A673 (cell line): ENCODE measurements around the gene DSP. TPM values are rescaled to one million over a fixed set of nuclear protein-coding genes. Genes with fewer than 3 reads are reported as not detected.

ENCODE experiments used
- BruUV-seq: library from RNA; stranded (reverse); fragments of 400-500 nt; replicated peaks from 2 replicates; lab custom pipeline; 2021; lab: Mats Ljungman, UMichigan
- CTCF ChIA-PET: fragments of 300-600 bp; sonication (Branson Sonifier 250); formaldehyde crosslinking; loops from one replicate; lab custom pipeline; 2022; ENCODE audit warnings: antibody characterized with exemption; lab: Charles Lee
- POLR2A ChIA-PET: fragments of 300-600 bp; sonication (Branson Sonifier 250); formaldehyde crosslinking; loops from one replicate; lab custom pipeline; 2022; ENCODE audit warnings: antibody characterized with exemption; ENCODE audit not compliant: low non-redundant PET; lab: Charles Lee
- DNase-seq: peaks from one replicate; pipeline ENCODE4 v3.0.0-alpha.2; 2015; ENCODE audit warnings: low spot score
- H3K27ac ChIP-seq: fragments of 200-600 bp; sonication (generic); 2 replicates; pipeline ENCODE4 v1.5.1; 2016; ENCODE audit warnings: mixed run types, low read depth, mild to moderate bottlenecking, mixed read lengths, antibody characterized with exemption, low read length; ENCODE audit not compliant: poor library complexity, severe bottlenecking
- H3K27me3 ChIP-seq: fragments of 200-600 bp; sonication (generic); replicated peaks from 2 replicates; pipeline ENCODE4 v1.6.1; 2017; ENCODE audit warnings: mixed run types, low read depth, mild to moderate bottlenecking, mixed read lengths, antibody characterized with exemption, low read length; ENCODE audit not compliant: insufficient read depth, poor library complexity
- H3K36me3 ChIP-seq: fragments of 200-600 bp; sonication (generic); 2 replicates; pipeline ENCODE4 v1.6.1; 2016; ENCODE audit warnings: mixed run types, mild to moderate bottlenecking, mixed read lengths, antibody characterized with exemption, low read length; ENCODE audit not compliant: insufficient read depth, poor library complexity, severe bottlenecking
- H3K4me1 ChIP-seq: fragments of 200-600 bp; sonication (generic); 2 replicates; pipeline ENCODE4 v1.6.1; 2017; ENCODE audit warnings: mixed run types, mild to moderate bottlenecking, mixed read lengths, antibody characterized with exemption, low read length; ENCODE audit not compliant: insufficient read depth, poor library complexity, severe bottlenecking
- H3K4me3 ChIP-seq: fragments of 200-600 bp; sonication (generic); 2 replicates; pipeline ENCODE4 v1.5.1; 2016; ENCODE audit warnings: low read depth, mixed run types, mild to moderate bottlenecking, mixed read lengths, low read length; ENCODE audit not compliant: poor library complexity, severe bottlenecking
- H3K9me3 ChIP-seq: fragments of 200-600 bp; sonication (generic); 2 replicates; pipeline ENCODE4 v1.6.1; 2016; ENCODE audit warnings: mixed run types, low read depth, mild to moderate bottlenecking, mixed read lengths, antibody characterized with exemption, low read length; ENCODE audit not compliant: poor library complexity, severe bottlenecking
- EZH2 ChIP-seq: fragments of 200-600 bp; sonication (generic); IDR thresholded peaks from 2 replicates; pipeline ENCODE4 v1.6.1; 2017; ENCODE audit warnings: borderline replicate concordance, low read depth, mild to moderate bottlenecking, mixed read lengths, antibody characterized with exemption, low read length; ENCODE audit not compliant: poor library complexity, severe bottlenecking
- intact Hi-C: fragments of 100-400 bp; cut with micrococcal nuclease; formaldehyde crosslinking; loops from one replicate; pipeline ENCODE4 v1.10.0; 2022; ENCODE audit not compliant: unreplicated experiment
- total RNA-seq: library from RNA; stranded (reverse); gene quantifications from 2 replicates; pipeline ENCODE4 v1.2.3, GENCODE V29; 2021
- TF ChIP-seq, protein P1 (sequence below): fragments of 300-800, 200-600 bp; sonication (generic); conservative IDR thresholded peaks from 2 replicates; pipeline ENCODE4 v1.5.1; 2017; ENCODE audit warnings: low read depth, mild to moderate bottlenecking, antibody characterized with exemption, low read length, moderate library complexity, mixed read lengths

DSP gene
- total RNA-seq, 1 experiment from 2014 or later = 0.28 TPM

DNA sequence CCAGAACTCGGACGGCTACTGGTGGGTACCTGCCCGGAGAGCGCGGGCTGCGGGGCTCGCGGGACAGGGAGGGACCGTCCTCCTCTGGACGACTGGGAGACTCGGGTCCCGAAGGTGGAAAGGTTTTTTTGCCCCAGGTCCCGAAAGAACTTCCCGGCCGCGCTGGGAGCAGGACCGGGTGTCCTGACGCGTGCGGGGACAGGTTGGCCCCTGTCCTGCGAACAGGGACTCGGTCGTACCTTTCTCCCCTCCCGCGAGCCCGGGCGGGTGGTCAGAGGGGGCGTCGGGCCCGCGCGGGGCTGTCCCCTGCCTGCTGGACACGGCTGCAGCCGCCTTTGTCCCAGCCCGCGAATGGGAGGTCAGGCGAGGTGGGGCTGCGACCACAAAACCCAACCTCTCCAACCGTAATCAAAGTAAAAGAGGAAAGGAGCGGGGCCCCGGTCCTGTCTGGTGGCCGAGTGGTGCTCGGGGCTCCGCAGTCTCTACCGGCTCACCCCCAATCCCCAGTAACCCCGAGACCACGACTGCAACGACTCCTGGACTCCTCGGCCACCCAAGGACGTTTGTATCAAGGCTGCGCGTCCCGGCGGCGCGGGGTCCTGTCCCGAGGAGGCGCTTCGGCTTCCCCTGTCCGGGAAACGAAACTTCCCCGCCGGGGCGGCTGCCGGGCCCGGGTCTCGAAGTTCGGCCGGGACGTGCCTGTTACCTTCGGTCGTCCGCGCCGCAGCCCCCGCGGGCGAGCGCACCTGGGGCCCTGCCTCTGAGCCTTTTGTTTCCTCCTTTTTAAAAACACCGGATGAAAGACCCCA, 798 bp downstream of the DSP start:
- H3K27me3 ChIP-seq = peaks cover 79% of the 10 kb centered on the region
- H3K36me3 ChIP-seq = no peaks in the 10 kb centered on the region
- no peak for DNase-seq
- ChIA-PET POLR2A (no interaction called here), CTCF (no interaction called here)
- no peaks in the 10 kb centered on the region for H3K9me3 ChIP-seq
- peaks cover 11% of the 10 kb centered on the region for H3K4me1 ChIP-seq
- TF ChIP-seq EZH2 = peak; percentile 61
- TF ChIP-seq, protein P1, sequence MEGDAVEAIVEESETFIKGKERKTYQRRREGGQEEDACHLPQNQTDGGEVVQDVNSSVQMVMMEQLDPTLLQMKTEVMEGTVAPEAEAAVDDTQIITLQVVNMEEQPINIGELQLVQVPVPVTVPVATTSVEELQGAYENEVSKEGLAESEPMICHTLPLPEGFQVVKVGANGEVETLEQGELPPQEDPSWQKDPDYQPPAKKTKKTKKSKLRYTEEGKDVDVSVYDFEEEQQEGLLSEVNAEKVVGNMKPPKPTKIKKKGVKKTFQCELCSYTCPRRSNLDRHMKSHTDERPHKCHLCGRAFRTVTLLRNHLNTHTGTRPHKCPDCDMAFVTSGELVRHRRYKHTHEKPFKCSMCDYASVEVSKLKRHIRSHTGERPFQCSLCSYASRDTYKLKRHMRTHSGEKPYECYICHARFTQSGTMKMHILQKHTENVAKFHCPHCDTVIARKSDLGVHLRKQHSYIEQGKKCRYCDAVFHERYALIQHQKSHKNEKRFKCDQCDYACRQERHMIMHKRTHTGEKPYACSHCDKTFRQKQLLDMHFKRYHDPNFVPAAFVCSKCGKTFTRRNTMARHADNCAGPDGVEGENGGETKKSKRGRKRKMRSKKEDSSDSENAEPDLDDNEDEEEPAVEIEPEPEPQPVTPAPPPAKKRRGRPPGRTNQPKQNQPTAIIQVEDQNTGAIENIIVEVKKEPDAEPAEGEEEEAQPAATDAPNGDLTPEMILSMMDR = no peak
- H3K27ac ChIP-seq = no peak overlapping the region
- intact Hi-C loops = no loop called here
- BruUV-seq = no TSS peak
- peak overlapping the region; percentile 58 for H3K4me3 ChIP-seq

DNA sequence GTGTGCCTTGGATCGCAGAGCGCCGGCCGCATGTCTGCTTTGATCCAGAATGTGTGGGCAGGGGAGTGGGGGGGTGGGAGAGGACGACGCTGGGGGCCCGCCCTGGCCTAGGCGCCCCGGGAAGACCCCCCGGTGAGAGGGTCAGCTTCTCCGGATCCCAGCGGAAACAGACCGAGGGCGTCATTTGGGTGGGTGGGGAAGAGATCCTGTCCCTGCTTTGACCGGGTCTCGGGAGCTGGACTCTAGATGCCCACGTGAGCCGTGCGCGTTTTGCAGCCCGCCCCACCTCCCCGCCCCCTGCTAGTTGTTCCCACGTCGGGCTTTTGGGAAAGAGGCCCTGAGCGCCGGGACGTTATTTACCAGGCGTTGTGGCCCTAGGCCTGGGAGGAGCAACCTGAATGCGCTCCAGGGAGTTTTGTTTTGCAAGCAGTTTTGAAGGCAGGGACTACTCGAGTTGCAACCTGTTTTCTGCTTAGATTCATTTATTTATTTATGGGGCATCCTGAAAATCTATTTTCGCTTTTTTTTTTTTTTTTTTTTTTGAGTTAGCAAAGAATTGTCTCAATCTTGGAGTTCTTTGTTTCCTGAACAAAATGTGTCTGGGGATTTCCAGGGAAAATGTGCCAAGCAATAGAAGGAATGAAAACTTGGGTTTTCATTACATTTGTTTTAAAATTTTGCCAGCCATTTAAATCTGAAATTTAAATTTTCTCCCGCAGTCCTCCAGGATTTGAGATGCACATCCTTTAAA, 1.6 kb downstream of the DSP start:
- Histone ChIP-seq H3K27me3 (peaks cover 75% of the 10 kb centered on the region), H3K36me3 (no peaks in the 10 kb centered on the region), H3K4me1 (peaks cover 11% of the 10 kb centered on the region), H3K9me3 (no peaks in the 10 kb centered on the region), H3K27ac (no peak overlapping the region), H3K4me3 (peak overlapping the region; percentile 58)
- intact Hi-C loops = no loop called here
- TF ChIP-seq, protein P1 = no peak
- no peak for TF ChIP-seq EZH2
- BruUV-seq = no TSS peak
- ChIA-PET CTCF (no interaction called here), POLR2A (no interaction called here)
- DNase-seq = peak; percentile 20

DNA sequence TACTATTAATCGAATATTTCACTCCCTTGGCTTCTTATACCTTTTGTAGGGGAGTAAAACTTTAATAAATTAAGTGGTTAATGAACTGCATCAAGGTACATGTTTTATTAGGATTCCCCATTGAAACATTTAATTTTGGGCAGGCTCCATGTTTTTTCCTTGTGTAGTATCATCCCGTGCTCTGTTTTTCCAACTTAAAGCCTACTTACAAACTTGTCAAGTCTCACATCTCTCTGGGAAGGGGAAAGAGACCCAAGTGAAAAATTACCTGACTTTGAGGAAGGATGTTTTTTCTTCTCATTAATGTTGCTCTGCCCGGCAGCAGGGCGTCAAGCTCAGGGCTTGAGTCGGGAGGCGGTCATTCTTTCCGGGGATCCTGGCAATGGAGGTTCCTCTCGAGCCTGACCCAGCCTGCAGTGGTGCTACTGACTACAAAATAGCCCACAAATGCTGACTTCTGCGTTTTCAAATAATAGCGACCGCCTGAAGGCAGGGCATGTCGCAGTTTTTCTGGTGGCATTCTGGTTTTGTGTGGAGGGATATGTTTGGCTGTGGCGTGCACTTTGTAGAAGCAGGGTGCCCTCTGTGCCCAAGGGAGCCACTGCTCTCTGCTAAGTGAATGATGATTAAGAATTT, 2.4 kb downstream of the DSP start:
- CTCF ChIA-PET = no interaction called here
- Histone ChIP-seq H3K4me3 (no peak overlapping the region), H3K36me3 (no peaks in the 10 kb centered on the region), H3K4me1 (peaks cover 11% of the 10 kb centered on the region), H3K27ac (no peak overlapping the region), H3K9me3 (no peaks in the 10 kb centered on the region), H3K27me3 (peaks cover 80% of the 10 kb centered on the region)
- POLR2A ChIA-PET = no interaction called here
- intact Hi-C loops = no loop called here
- DNase-seq = no peak
- TF ChIP-seq, protein P1 = no peak
- TF ChIP-seq EZH2 = no peak
- no TSS peak for BruUV-seq
